Activated CD8-positive, alpha-beta memory T cell treated with anti-CD3 and anti-CD28 coated beads, Interleukin-2, amount 10 ng/mL, durations not matched to agents 7 days and 5 days (primary cell): ENCODE results near the gene CCDC152. TPM values are rescaled to one million over a fixed set of nuclear protein-coding genes. Genes with fewer than 3 reads are reported as not detected.
"Not testable (repeated sequence)": the region's sequence is repeated elsewhere in the genome, so short reads cannot be mapped to it uniquely, and the experiment has no call there.

Experiments used
- ATAC-seq: fragments of 150-1000 bp; cut with Tn5 transposase; one replicate; pipeline ENCODE4 v1.10.0; 2021; ENCODE audit warnings: moderate library complexity
- CTCF ChIA-PET: fragments of 350-600 bp; sonication (Branson Sonifier 250); formaldehyde crosslinking; loops from one replicate; lab custom pipeline; 2021; ENCODE audit warnings: antibody characterized with exemption; lab: Charles Lee
- DNase-seq: peaks from one replicate; pipeline ENCODE4 v3.0.0-alpha.2; 2020
- H3K27ac Mint-ChIP-seq: one replicate; pipeline ENCODE4 v1.8.0; 2021; ENCODE audit warnings: mild to moderate bottlenecking, mixed read lengths
- H3K27me3 Mint-ChIP-seq: one replicate; pipeline ENCODE4 v1.8.0; 2021; ENCODE audit warnings: mixed read lengths
- H3K36me3 Mint-ChIP-seq: one replicate; pipeline ENCODE4 v1.8.0; 2021; ENCODE audit warnings: mild to moderate bottlenecking, mixed read lengths
- H3K4me1 Mint-ChIP-seq: one replicate; pipeline ENCODE4 v1.8.0; 2021; ENCODE audit warnings: mixed read lengths
- H3K4me3 Mint-ChIP-seq: one replicate; pipeline ENCODE4 v1.8.0; 2021; ENCODE audit warnings: mild to moderate bottlenecking, moderate library complexity, mixed read lengths
- H3K9me3 Mint-ChIP-seq: one replicate; pipeline ENCODE4 v1.8.0; 2022; ENCODE audit warnings: low read depth, mixed read lengths
- total RNA-seq, 2 experiments: library from RNA; stranded (reverse); gene quantifications; one replicate each; pipeline ENCODE4 v1.2.3, GENCODE V29; 2021

CCDC152 gene
- total RNA-seq, 2 experiments from 2014 or later: 6.4 to 6.9 TPM

DNA sequence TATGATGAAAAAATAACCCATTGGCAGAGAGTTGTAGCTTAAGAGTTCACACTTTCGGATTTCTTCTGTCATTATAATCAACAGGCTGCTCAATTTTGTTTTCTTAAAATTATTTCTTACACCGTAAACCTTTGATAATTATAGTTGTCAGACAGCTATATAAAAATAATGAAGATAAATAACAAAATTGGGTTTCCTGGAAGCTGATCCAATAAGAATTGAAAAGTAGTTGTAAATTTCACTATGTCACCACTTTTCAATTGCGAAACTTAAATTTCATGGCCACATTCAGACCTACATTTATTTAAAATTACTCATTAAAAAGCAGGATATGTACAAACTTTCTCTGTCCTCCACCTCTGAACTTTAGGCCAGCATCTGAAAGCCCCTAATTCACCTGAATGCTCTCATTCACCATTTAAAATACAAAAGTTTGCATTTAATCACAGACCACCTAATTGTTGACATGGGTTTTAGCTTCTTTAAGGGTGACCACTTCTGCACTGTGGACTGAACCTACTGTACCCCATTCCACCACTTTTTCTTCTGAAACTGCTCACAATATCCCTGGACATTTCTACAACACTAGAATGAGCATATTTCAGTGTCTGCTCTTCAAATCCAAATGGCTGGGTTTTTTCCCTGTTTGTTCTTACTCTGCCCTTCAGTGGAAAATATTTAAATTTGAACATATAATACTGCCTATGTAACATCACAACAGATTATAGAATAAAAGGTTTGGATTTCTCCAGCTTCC lies 54.4 kb downstream of the CCDC152 start:
- DNase-seq: no peak
- no peaks in the 10 kb centered on the region for H3K27me3 Mint-ChIP-seq
- H3K4me1 Mint-ChIP-seq: no peaks in the 10 kb centered on the region
- H3K27ac Mint-ChIP-seq: no peak overlapping the region
- H3K4me3 Mint-ChIP-seq: no peak overlapping the region
- ATAC-seq: no peak
- CTCF ChIA-PET: interaction anchor here (1.3 kb wide), 1 partner anchor 10 kb away, joined by 4 read pairs; no protein-coding TSS in a partner anchor
- no peaks in the 10 kb centered on the region for H3K9me3 Mint-ChIP-seq
- no peaks in the 10 kb centered on the region for H3K36me3 Mint-ChIP-seq

DNA sequence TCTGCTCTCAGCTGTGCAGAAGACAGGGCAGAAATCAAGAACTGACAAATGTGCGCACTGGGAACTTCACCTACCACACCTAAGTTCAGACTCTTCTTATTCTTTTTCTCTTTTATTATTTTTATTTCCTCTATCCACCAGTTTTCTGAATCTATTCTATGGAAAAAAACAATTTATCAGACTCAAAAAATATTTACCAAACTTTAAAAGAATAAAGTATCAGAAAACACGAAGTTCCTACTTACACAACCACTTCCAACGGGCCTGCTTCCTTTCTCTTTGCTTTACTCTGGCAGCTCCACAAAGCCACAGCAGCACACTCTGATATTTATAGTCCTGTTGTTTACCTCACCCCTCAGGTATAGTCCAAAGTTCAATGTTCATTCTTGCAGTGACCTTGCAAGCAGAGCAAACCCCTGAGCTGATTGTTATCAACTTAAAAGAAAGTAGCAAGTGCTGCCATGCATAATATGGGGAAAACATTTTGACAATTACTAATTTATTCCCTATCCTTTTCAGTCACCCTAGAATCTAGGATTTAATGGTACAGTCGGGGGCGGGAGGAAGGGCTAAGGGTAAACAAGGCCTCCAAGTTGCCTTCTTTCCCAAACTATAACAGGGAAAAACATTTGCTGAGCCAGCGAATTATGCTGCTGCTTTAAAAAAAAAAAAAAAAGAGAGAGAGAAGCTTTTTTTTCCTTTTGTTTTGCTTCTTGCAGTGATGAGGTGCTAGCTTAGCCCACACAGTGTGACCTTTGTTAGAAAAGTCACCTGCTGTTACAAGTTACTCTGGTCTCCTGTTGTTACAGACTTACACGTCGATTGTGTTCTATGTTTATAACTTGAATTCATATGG lies 55.2 kb downstream of the CCDC152 start, which contains the start of gene SELENOP:
Gene SELENOP (minus strand): TSS at position 302 of the 856 bp plus-strand sequence. CDS start 3,539 bp downstream, outside the sequence.
- DNase-seq: no peak
- H3K27ac Mint-ChIP-seq: no peak within 1 kb of the TSS
- H3K4me1 Mint-ChIP-seq: no peaks in the 10 kb centered on the region
- ATAC-seq: no peak
- H3K27me3 Mint-ChIP-seq: no peaks in the 10 kb centered on the region
- H3K36me3 Mint-ChIP-seq: no peaks in the 10 kb centered on the region
- no peaks in the 10 kb centered on the region for H3K9me3 Mint-ChIP-seq
- H3K4me3 Mint-ChIP-seq: no peak within 1 kb of the TSS
- CTCF ChIA-PET: no interaction called here

GRCh38 chr5:42812620-42813019 lies 56.0 kb downstream of the CCDC152 start:
- Mint-ChIP-seq H3K27me3 (no peaks in the 10 kb centered on the region), H3K27ac (no peak overlapping the region), H3K4me3 (no peak overlapping the region), H3K36me3 (no peaks in the 10 kb centered on the region), H3K9me3 (no peaks in the 10 kb centered on the region), H3K4me1 (no peaks in the 10 kb centered on the region)
- CTCF ChIA-PET: no interaction called here
- DNase-seq: no peak
- ATAC-seq: no peak

DNA sequence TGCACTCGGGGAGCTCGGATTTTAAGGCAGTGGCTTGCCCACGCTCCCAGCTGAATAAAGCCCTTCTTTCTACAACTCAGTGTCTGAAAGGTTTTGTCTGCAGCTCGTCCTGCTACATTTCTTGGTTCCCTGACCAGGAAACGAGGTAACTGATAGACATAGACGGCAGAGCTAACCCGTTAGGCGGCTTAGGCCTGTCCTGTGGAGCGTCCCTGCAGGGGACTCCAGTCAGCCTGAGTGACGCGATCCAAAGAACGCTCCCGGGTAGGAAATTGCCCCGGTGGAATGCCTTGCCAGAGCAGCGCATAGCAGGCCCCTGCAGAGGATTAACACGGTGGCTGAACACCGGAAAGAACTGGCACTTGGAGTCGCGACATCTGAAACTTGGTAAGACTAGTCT lies 56.9 kb downstream of the CCDC152 start:
- Mint-ChIP-seq H3K36me3 (no peaks in the 10 kb centered on the region), H3K27me3 (no peaks in the 10 kb centered on the region), H3K9me3 (no peaks in the 10 kb centered on the region), H3K27ac (no peak overlapping the region), H3K4me1 (no peaks in the 10 kb centered on the region), H3K4me3 (no peak overlapping the region)
- DNase-seq (no peak), ATAC-seq (no peak)
- CTCF ChIA-PET: no interaction called here

DNA sequence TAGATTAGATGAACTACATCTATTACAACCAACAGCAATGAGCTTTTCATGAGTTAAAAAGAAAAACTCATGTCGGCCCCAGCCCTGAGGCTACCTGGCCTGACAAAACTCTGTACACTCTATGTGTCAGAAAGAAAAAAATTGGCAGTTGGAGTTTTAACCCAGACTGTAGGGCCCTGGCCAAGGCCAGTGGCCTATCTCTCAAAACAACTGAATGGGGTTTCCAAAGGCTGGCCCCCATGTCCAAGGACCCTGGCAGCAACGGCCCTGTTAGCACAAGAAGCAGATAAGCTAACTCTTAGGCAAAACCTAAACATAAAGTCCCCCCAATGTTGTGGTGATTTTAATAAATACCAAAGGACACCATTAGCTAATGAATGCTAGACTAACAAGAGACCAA lies 59.9 kb downstream of the CCDC152 start:
- ATAC-seq, H3K9me3 Mint-ChIP-seq, H3K27me3 Mint-ChIP-seq, H3K4me1 Mint-ChIP-seq, DNase-seq, H3K27ac Mint-ChIP-seq, H3K4me3 Mint-ChIP-seq, H3K36me3 Mint-ChIP-seq, CTCF ChIA-PET: not testable (repeated sequence)

DNA sequence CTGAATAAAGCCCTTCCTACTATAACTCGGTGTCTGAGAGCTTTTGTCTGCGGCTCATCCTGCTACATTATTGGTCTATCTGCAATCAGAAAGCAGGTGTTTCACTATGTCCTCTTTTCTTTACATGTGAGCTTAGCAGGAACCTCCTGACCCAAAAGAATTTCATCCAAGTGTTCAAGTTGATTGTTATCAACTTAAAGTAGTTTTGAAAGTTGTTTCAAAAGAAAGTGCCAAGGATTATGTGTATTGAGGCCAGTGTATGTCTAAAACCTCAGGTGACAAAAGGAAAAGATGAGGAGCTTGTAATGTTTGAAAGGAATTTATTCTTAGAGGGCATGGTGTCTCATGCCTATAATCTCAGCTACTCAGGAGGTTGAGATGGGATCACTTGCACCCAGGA lies 63.1 kb downstream of the CCDC152 start:
- DNase-seq: no peak
- Mint-ChIP-seq H3K9me3 (no peaks in the 10 kb centered on the region), H3K4me3 (no peak overlapping the region), H3K4me1 (no peaks in the 10 kb centered on the region), H3K27me3 (no peaks in the 10 kb centered on the region), H3K27ac (no peak overlapping the region), H3K36me3 (no peaks in the 10 kb centered on the region)
- no peak for ATAC-seq
- CTCF ChIA-PET: no interaction called here

- Mint-ChIP-seq H3K4me1 (no peaks in the 10 kb centered on the region), H3K9me3 (no peaks in the 10 kb centered on the region), H3K4me3 (no peak overlapping the region), H3K27me3 (no peaks in the 10 kb centered on the region), H3K36me3 (no peaks in the 10 kb centered on the region), H3K27ac (no peak overlapping the region)
- CTCF ChIA-PET: no interaction called here
- ATAC-seq: no peak
- no peak for DNase-seq
These were observed 65.9 kb downstream of the CCDC152 start for GRCh38 chr5:42822548-42822947.

GRCh38 chr5:42824347-42824976 lies 67.8 kb downstream of the CCDC152 start:
- no peak for ATAC-seq
- no peak overlapping the region for H3K27ac Mint-ChIP-seq

DNA sequence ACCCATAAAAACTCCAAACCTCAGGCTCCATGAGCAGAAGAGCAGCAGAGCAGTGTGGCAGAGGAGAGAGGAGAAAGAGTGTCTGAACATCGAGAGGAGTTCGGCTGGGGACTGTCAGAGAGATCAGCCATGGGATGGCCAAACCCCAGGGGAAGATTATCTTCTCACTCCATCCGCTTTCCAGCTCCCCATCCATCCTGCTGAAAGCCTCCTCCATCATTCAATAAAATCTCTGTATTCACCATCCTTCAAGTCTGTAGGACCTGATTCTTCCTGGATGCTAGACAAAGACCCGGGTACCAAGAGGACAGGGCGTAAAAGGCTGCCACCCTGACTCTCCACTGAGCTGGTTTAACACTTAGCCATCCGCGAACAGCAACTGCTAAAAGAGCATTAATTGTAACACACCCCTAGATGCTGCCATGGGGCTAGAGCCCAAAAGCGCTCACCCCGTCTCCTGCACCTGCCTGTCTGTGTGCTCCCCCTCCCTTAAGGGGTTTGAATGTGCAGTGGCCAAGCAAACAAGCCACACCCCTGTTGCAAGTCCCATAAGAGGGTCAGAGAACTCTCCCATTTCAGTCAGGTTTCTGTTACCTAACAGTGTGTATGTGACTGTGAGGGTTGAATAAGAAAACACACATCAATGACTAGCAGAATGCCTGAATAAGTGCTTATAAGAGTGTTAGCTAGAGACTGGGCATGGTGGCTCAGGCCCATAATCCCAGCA lies 69.0 kb downstream of the CCDC152 start:
- CTCF ChIA-PET: no interaction called here
- ATAC-seq: no peak

More at GRCh38 chr5:42824347-42824976, 67.8 kb downstream of the CCDC152 start:
- Mint-ChIP-seq H3K9me3 (no peaks in the 10 kb centered on the region), H3K4me1 (no peaks in the 10 kb centered on the region), H3K4me3 (no peak overlapping the region), H3K27me3 (no peaks in the 10 kb centered on the region), H3K36me3 (no peaks in the 10 kb centered on the region)
- CTCF ChIA-PET: interaction anchor here (0.8 kb wide), 1 partner anchor 9 kb away, joined by 3 read pairs; no protein-coding TSS in a partner anchor
- no peak for DNase-seq

GRCh38 chr5:42826757-42827515 lies 70.3 kb downstream of the CCDC152 start:
- CTCF ChIA-PET: interaction anchor here (0.6 kb wide), 1 partner anchor 943 kb away, joined by 3 read pairs; no protein-coding TSS in a partner anchor
- no peaks in the 10 kb centered on the region for H3K36me3 Mint-ChIP-seq

More for the DNA sequence above, 69.0 kb downstream of the CCDC152 start:
- Mint-ChIP-seq H3K36me3 (no peaks in the 10 kb centered on the region), H3K27ac (no peak overlapping the region), H3K27me3 (no peaks in the 10 kb centered on the region), H3K4me3 (no peak overlapping the region), H3K4me1 (no peaks in the 10 kb centered on the region), H3K9me3 (no peaks in the 10 kb centered on the region)
- DNase-seq: no peak

DNA sequence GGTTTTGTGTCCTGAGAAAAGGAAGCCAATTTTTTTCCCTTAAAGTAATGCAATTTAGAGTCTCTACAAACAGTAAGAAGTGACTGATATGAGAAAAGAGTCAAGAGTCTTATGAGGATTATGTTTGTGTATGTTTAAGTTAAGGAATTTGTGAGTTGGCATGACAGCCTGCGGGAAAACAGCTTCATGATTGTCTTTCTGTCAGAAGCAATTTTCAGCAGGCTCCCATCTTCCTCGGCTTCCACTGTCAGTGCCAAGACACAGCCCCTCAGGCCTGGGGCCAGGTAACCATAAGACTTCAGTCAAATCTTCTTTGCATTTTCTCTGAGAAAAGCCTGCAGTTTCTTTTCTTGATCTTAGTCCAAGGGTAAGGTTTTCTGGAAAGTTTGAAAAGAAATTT lies 72.1 kb downstream of the CCDC152 start:
- Mint-ChIP-seq H3K27me3 (peaks cover 4% of the 10 kb centered on the region), H3K27ac (no peak overlapping the region), H3K36me3 (no peaks in the 10 kb centered on the region), H3K4me1 (no peaks in the 10 kb centered on the region), H3K9me3 (no peaks in the 10 kb centered on the region), H3K4me3 (no peak overlapping the region)
- no peak for DNase-seq
- no peak for ATAC-seq
- CTCF ChIA-PET: no interaction called here

More at GRCh38 chr5:42826757-42827515, 70.3 kb downstream of the CCDC152 start:
- no peak overlapping the region for H3K4me3 Mint-ChIP-seq
- no peaks in the 10 kb centered on the region for H3K9me3 Mint-ChIP-seq
- H3K27me3 Mint-ChIP-seq: peaks cover 4% of the 10 kb centered on the region
- no peak for DNase-seq
- no peak for ATAC-seq
- no peaks in the 10 kb centered on the region for H3K4me1 Mint-ChIP-seq
- H3K27ac Mint-ChIP-seq: no peak overlapping the region

DNA sequence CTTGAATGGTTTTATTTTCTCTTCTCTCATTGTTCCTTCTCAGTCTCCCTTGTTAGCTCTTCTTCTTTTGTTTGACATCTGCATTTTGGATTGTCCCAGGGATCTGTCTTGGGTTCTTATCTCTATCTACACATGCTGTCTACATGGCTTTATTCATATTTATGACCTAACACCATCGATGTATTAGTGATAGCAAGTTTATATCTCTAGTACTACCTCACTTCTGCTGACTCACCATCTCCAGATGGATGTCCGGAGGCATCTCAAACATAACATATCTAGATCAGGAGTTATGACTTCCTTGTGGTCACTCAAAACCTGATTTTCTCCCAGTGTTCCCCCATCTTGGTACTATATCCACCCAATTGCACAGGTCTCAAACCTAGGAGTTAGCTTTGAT lies 74.3 kb downstream of the CCDC152 start:
- Mint-ChIP-seq H3K4me1 (no peaks in the 10 kb centered on the region), H3K9me3 (no peaks in the 10 kb centered on the region), H3K27me3 (peaks cover 4% of the 10 kb centered on the region), H3K27ac (no peak overlapping the region), H3K36me3 (no peaks in the 10 kb centered on the region), H3K4me3 (no peak overlapping the region)
- ATAC-seq (no peak), DNase-seq (no peak)
- CTCF ChIA-PET: no interaction called here
